ENCODE results near the gene C19orf73.

C19orf73 gene

DNA sequence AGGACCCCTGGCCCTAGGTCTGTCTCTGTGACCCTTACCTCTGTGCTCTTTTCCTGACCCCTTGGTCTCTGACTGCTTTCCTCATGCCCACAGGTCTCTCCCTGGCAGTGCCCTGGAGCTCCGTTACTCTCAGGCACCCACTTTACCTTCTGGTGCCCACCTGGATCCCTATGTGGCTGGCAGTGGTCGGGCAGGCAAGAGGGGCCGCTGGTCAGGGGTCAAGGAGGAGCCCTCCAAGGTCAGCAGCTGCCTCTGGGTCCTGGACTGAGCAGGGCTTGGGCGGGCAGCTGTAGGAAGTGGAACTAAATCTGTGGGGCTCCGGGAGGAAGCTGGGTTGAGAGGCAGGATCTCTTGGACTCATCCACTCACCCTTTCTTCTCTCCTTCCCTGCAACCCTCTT, 16.7 kb upstream of the C19orf73 start:
- no peak overlapping the region for H3K27ac ChIP-seq
- DNase-seq (ENCODE audit: low spot score) = no peak
- TF ChIP-seq, protein P1, sequence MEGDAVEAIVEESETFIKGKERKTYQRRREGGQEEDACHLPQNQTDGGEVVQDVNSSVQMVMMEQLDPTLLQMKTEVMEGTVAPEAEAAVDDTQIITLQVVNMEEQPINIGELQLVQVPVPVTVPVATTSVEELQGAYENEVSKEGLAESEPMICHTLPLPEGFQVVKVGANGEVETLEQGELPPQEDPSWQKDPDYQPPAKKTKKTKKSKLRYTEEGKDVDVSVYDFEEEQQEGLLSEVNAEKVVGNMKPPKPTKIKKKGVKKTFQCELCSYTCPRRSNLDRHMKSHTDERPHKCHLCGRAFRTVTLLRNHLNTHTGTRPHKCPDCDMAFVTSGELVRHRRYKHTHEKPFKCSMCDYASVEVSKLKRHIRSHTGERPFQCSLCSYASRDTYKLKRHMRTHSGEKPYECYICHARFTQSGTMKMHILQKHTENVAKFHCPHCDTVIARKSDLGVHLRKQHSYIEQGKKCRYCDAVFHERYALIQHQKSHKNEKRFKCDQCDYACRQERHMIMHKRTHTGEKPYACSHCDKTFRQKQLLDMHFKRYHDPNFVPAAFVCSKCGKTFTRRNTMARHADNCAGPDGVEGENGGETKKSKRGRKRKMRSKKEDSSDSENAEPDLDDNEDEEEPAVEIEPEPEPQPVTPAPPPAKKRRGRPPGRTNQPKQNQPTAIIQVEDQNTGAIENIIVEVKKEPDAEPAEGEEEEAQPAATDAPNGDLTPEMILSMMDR (IDR thresholded peaks at IDR 0.05) = no peak
- H3K4me3 ChIP-seq = no peak overlapping the region

DNA sequence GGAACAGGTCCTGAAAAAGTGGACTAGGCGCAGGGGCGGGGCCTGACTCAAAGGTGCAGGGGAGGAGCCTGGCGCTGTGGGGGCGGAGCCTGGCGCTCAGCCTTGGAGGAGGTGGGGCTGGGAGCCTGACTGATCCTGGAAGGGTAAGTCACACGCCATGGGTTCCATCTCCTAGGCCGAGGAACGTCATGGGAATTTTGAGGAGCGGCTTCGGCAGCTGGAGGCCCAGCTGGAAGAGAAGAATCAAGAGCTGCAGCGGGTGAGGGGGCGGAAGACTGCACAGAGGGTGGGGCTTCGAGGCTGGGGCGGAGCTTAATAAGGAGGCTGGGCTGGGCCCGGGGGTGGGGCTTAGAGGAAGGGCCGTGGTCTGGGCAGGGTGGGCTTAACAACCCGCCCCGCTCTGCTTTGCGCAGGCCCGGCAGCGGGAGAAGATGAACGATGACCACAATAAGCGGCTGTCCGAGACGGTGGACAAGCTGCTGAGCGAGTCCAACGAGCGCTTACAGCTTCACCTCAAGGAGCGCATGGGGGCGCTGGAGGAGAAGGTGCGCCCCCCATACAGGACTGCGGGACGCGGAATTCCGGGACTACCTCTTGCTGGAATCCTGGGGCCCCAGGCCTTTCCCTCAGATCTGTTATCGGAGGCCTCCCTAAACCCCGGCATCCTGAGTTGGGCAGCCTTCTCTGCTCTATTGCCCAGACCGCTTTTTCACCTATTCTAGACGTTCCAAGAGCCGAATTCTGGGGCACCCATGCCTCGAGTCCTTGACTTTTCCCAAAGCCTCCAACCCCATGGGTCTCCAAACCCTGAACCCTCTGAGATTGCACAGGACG, 14.9 kb upstream of the C19orf73 start:
- no peak for DNase-seq (ENCODE audit: low spot score)
- H3K27ac ChIP-seq = peak overlapping the region in 1 of 2 donors; percentile 11
- H3K4me3 ChIP-seq = peak overlapping the region; percentile 30
- TF ChIP-seq, protein P1 (IDR thresholded peaks at IDR 0.05) = no peak

DNA sequence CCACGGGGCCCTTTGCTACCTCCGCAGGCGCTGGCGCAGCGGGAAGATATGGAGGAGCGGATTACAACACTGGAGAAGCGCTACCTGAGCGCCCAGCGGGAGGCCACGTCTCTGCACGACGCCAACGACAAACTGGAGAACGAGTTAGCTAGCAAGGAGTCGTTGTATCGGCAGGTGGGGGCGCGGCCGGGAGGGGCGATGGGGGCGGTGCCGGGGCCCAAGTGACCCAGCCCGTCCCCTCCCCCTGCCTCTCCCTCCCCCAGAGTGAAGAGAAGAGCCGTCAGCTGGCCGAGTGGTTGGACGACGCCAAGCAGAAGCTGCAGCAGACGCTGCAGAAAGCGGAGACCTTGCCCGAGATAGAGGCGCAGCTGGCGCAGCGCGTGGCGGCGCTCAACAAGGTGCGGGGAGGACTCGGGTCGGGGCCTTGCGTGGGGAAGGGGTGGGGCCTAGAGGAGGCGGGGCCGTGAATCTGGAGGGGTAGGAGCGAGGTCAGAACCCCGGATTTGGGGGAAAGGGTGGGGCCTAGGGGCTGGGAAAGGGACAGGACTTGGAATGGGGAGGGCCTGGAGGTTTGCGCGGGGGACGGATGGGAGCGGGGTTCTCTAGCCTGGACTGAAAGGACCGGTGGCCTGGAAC, 14.1 kb upstream of the C19orf73 start:
- DNase-seq (ENCODE audit: low spot score) = no peak
- peak overlapping the region; percentile 30 for H3K4me3 ChIP-seq
- TF ChIP-seq, protein P1 (IDR thresholded peaks at IDR 0.05) = no peak
- peak overlapping the region in 1 of 2 donors; percentile 11 for H3K27ac ChIP-seq

DNA sequence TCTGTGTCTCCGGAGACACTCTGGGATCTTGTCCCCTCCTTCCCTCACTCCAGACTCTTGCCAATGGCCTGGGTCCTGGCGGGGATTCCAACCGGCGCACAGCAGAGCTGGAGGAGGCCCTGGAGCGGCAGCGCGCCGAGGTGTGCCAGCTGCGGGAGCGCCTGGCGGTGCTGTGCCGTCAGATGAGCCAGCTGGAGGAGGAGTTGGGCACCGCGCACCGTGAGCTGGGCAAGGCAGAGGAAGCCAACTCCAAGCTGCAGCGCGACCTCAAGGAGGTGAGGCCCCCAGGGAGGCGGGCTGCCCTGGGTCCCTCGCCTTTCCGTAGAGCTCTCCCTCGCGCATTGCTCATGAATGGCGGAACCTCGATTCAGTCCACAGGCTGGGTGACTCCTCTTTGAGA, 11.4 kb upstream of the C19orf73 start:
- DNase-seq (ENCODE audit: low spot score) = no peak
- TF ChIP-seq, protein P1 (IDR thresholded peaks at IDR 0.05) = no peak
- Histone ChIP-seq H3K4me3 (no peak overlapping the region), H3K27ac (no peak overlapping the region)

DNA sequence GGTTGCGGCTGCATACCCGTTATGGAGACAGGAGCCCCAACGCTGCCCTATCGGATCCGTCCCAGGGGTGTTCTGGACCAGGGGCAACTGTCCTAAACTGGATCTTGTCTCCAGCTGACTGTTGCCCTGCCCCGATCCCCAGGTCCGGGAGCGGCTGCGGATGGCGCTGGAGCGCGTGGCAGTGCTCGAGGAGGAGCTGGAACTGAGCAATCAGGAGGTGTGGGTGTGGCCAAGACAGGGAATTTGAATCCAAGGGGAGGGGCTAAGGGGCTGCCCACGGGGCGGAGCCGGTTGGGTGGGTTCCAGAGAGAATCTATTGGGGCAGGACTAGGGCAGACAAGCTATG, 10.3 kb upstream of the C19orf73 start:
- no peak overlapping the region for H3K4me3 ChIP-seq
- no peak overlapping the region for H3K27ac ChIP-seq
- DNase-seq (ENCODE audit: low spot score) = no peak
- TF ChIP-seq, protein P1 (IDR thresholded peaks at IDR 0.05) = no peak

DNA sequence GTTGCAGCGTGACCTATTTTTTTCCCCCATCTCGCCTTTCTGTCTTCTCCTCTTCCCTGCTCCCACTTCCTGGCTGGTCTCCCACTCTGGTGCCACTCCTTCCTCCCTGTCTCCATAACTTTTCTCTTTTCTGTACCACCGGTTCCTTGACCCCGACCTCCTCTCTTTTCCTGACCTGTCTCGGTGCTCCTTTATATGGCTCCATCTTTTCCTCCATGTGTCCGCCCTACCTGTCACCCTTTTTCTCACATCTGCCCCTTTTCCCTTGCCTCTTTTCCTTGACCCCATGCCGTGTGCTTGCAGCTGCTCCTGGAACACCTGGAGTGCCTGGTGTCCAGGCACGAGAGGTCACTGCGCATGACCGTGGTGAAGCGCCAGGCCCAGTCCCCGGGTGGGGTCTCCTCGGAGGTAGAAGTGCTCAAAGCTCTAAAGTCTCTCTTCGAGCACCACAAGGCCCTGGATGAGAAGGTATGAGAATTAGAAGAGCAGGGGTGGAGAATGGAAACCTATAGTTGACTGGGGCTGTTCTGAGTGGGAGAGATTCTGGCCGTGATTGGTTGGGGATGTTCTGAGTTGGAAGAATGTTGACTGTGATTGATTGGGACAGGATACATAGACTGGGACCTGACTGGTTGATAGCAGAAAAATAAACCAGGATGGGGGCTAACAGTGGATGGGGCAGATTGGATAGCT, 9.7 kb upstream of the C19orf73 start:
- H3K4me3 ChIP-seq = peak overlapping the region; percentile 57
- H3K27ac ChIP-seq = peak overlapping the region in 1 of 2 donors; percentile 74
- no peak for DNase-seq (ENCODE audit: low spot score)
- TF ChIP-seq, protein P1 (IDR thresholded peaks at IDR 0.05) = no peak

All from coronary artery (tissue), 2 donors.